GM18502 (cell line): ENCODE data around the gene CTU2.

Experiments
- ATAC-seq: cut with Tn5 transposase; IDR thresholded peaks from one replicate; pipeline ENCODE4 v1.9.1; 2021; ENCODE audit warnings: mild to moderate bottlenecking; ENCODE audit not compliant: unreplicated experiment, poor library complexity

CTU2 gene

GRCh38 chr16:88712362-88712979, 6.2 kb downstream of the CTU2 start:
- ATAC-seq = no peak

GRCh38 chr16:88713054-88713453, 6.8 kb downstream of the CTU2 start:
- ATAC-seq = no peak

- ATAC-seq = no peak
These were observed 7.5 kb downstream of the CTU2 start for GRCh38 chr16:88713568-88714419.

GRCh38 chr16:88714420-88715302, 8.4 kb downstream of the CTU2 start:
- ATAC-seq = no peak

- ATAC-seq = no peak
These were observed 9.2 kb downstream of the CTU2 start for GRCh38 chr16:88715312-88716190.

GRCh38 chr16:88716201-88716600, 9.9 kb downstream of the CTU2 start:
- ATAC-seq = no peak

GRCh38 chr16:88716601-88717001, 10.3 kb downstream of the CTU2 start:
- ATAC-seq = no peak

GRCh38 chr16:88718178-88718577, 11.9 kb downstream of the CTU2 start:
- ATAC-seq = no peak

GRCh38 chr16:88719267-88719932, 13.1 kb downstream of the CTU2 start:
- no peak for ATAC-seq

GRCh38 chr16:88719933-88720296, 13.6 kb downstream of the CTU2 start:
- no peak for ATAC-seq

GRCh38 chr16:88720396-88720970, 14.2 kb downstream of the CTU2 start:
- ATAC-seq = no peak

- no peak for ATAC-seq
These were observed 14.9 kb downstream of the CTU2 start for GRCh38 chr16:88721236-88721635.

- ATAC-seq = no peak
These were observed 15.8 kb downstream of the CTU2 start for GRCh38 chr16:88721815-88722755.

- no peak for ATAC-seq
These were observed 16.6 kb downstream of the CTU2 start for GRCh38 chr16:88722784-88723506.

GRCh38 chr16:88723507-88723887, 17.2 kb downstream of the CTU2 start:
- no peak for ATAC-seq

GRCh38 chr16:88723911-88724310, 17.6 kb downstream of the CTU2 start:
- ATAC-seq = no peak

GRCh38 chr16:88724855-88725555, 18.7 kb downstream of the CTU2 start:
- no peak for ATAC-seq
